Neuronal stem cell (in vitro differentiated cells): ENCODE results near the gene SNRK.

Experiments used
- DNase-seq: peaks from one replicate; pipeline ENCODE4 v3.0.0-alpha.2; 2013; ENCODE audit warnings: low spot score
- H2AFZ ChIP-seq: one replicate; pipeline ENCODE4 v1.6.1; 2013; ENCODE audit warnings: mild to moderate bottlenecking, low read length, inconsistent platforms
- H2AK5ac ChIP-seq: 2 replicates; pipeline ENCODE4 v1.6.1; 2013; ENCODE audit warnings: low read depth, mild to moderate bottlenecking, inconsistent platforms, low read length, moderate library complexity, mixed read lengths
- H2BK120ac ChIP-seq: 2 replicates; pipeline ENCODE4 v1.6.1; 2013; ENCODE audit warnings: low read depth, mild to moderate bottlenecking, inconsistent platforms, low read length, moderate library complexity, mixed read lengths
- H2BK12ac ChIP-seq: one replicate; pipeline ENCODE4 v1.6.1; 2013; ENCODE audit warnings: low read length, inconsistent platforms
- H2BK15ac ChIP-seq: 2 replicates; pipeline ENCODE4 v1.6.1; 2013; ENCODE audit warnings: mild to moderate bottlenecking, low read length, inconsistent platforms, mixed read lengths
- H2BK5ac ChIP-seq: one replicate; pipeline ENCODE4 v1.6.1; 2013; ENCODE audit warnings: inconsistent platforms, mild to moderate bottlenecking, low read length, moderate library complexity
- H3K14ac ChIP-seq: one replicate; pipeline ENCODE4 v1.6.1; 2013; ENCODE audit warnings: low read length, inconsistent platforms
- H3K18ac ChIP-seq: 2 replicates; pipeline ENCODE4 v1.6.1; 2013; ENCODE audit warnings: low read length, inconsistent platforms
- H3K23ac ChIP-seq: 2 replicates; pipeline ENCODE4 v1.6.1; 2013; ENCODE audit warnings: low read depth, mild to moderate bottlenecking, mixed read lengths, low read length, inconsistent platforms; ENCODE audit not compliant: poor library complexity
- H3K27ac ChIP-seq: replicated peaks from 3 replicates; pipeline ENCODE4 v1.5.1; 2013; ENCODE audit warnings: low read length, inconsistent platforms
- H3K27me3 ChIP-seq, 3 experiments: 2 replicates each; pipeline ENCODE4 v1.6.1; 2013; ENCODE audit warnings: low read length in 3 of 3, mild to moderate bottlenecking in 2 of 3, inconsistent platforms in 1 of 3, low read depth in 1 of 3, mixed read lengths in 1 of 3, moderate library complexity in 1 of 3; ENCODE audit not compliant: control insufficient read depth in 3 of 3, insufficient read depth in 3 of 3
- H3K36me3 ChIP-seq, 2 donors: replicated peaks in 1 of 2; 2 replicates each; pipeline ENCODE4 v1.6.1; 2013; ENCODE audit warnings: low read length in 2 of 2; ENCODE audit not compliant: control insufficient read depth in 2 of 2, insufficient read depth in 2 of 2
- H3K4ac ChIP-seq: 2 replicates; pipeline ENCODE4 v1.6.1; 2013; ENCODE audit warnings: inconsistent platforms, mild to moderate bottlenecking, low read length, moderate library complexity
- H3K4me1 ChIP-seq, 2 donors: 1 replicate in 1 of 2; 2 replicates in 1 of 2; pipeline ENCODE4 v1.6.1; 2013; ENCODE audit warnings: low read length in 2 of 2, low read depth in 1 of 2; ENCODE audit not compliant: control insufficient read depth in 2 of 2, insufficient read depth in 1 of 2
- H3K4me2 ChIP-seq: one replicate; pipeline ENCODE4 v1.6.1; 2013; ENCODE audit warnings: mild to moderate bottlenecking, low read length, inconsistent platforms; ENCODE audit not compliant: insufficient read depth, poor library complexity, severe bottlenecking
- H3K4me3 ChIP-seq, 2 donors: 2 replicates each; pipeline ENCODE4 v1.5.1; 2013; ENCODE audit warnings: low read length in 2 of 2, mild to moderate bottlenecking in 2 of 2, inconsistent platforms in 1 of 2, moderate library complexity in 1 of 2
- H3K79me1 ChIP-seq: one replicate; pipeline ENCODE4 v1.6.1; 2013; ENCODE audit warnings: low read depth, mild to moderate bottlenecking, inconsistent platforms, low read length, moderate library complexity
- H3K9ac ChIP-seq: one replicate; pipeline ENCODE4 v1.6.1; 2013; ENCODE audit warnings: mild to moderate bottlenecking, low read depth, low read length, inconsistent platforms; ENCODE audit not compliant: poor library complexity
- H3K9me3 ChIP-seq, 2 donors: replicated peaks in 1 of 2; 2 replicates each; pipeline versions ENCODE3 to v1.6.1; 2013; ENCODE audit warnings: low read length in 2 of 2, mild to moderate bottlenecking in 2 of 2, inconsistent platforms in 1 of 2, low read depth in 1 of 2, mixed read lengths in 1 of 2, moderate library complexity in 1 of 2; ENCODE audit not compliant: control insufficient read depth in 2 of 2, insufficient read depth in 1 of 2
- H4K8ac ChIP-seq: one replicate; pipeline ENCODE4 v1.6.1; 2013; ENCODE audit warnings: low read depth, mild to moderate bottlenecking, inconsistent platforms, low read length, moderate library complexity
- H4K91ac ChIP-seq: one replicate; pipeline ENCODE4 v1.6.1; 2013; ENCODE audit warnings: low read length, low read depth, mild to moderate bottlenecking, inconsistent platforms; ENCODE audit not compliant: poor library complexity
- WGBS, 2 donors: extraction: QIAGEN DNeasy Blood & Tissue Kit; methylation state at CpG; one replicate each; pipeline ENCODE4 v1.1.7; 2013; ENCODE audit warnings: missing lambda C conversion rate in 2 of 2, mixed read lengths in 1 of 2; ENCODE audit not compliant: insufficient read length in 2 of 2, insufficient replicate concordance in 1 of 2; ENCODE audit errors: extremely low coverage in 2 of 2; 5-methylcytosine and 5-hydroxymethylcytosine counted together

The SNRK gene

GRCh38 chr3:43248185-43248583, 38.2 kb upstream of the SNRK start:
- no peak overlapping the region for H3K4ac ChIP-seq
- no peak for DNase-seq
- H3K79me1 ChIP-seq, result no peaks in the 10 kb centered on the region
- no peaks in the 10 kb centered on the region for H3K36me3 ChIP-seq
- H3K4me2 ChIP-seq, result no peak overlapping the region
- no peak overlapping the region for H3K27ac ChIP-seq
- H3K4me3 ChIP-seq, result no peak overlapping the region
- no peak overlapping the region for H3K23ac ChIP-seq
- H2AFZ ChIP-seq, result no peak overlapping the region
- H3K18ac ChIP-seq, result no peak overlapping the region
- no peak overlapping the region for H4K8ac ChIP-seq
- no peak overlapping the region for H2BK15ac ChIP-seq
- no peak overlapping the region for H3K14ac ChIP-seq
- H3K9me3 ChIP-seq, result peaks cover 0 to 2% of the 10 kb centered on the region in 2 donors
- H4K91ac ChIP-seq, result no peak overlapping the region
- no peak overlapping the region for H2BK5ac ChIP-seq
- no peak overlapping the region for H2AK5ac ChIP-seq
- no peaks in the 10 kb centered on the region for H3K27me3 ChIP-seq
- no peak overlapping the region for H2BK120ac ChIP-seq
- H3K9ac ChIP-seq, result no peak overlapping the region
- H2BK12ac ChIP-seq, result no peak overlapping the region
- peaks cover 9 to 13% of the 10 kb centered on the region in 2 donors for H3K4me1 ChIP-seq
- no CpG with 5 or more reads among the region's 2 CpGs for WGBS, 2 donors

GRCh38 chr3:43248973-43249372, 37.4 kb upstream of the SNRK start:
- Histone ChIP-seq H3K18ac (no peak overlapping the region), H4K91ac (no peak overlapping the region), H2AK5ac (no peak overlapping the region), H2BK12ac (no peak overlapping the region), H3K27me3 (no peaks in the 10 kb centered on the region), H3K23ac (no peak overlapping the region), H3K27ac (no peak overlapping the region), H2BK5ac (no peak overlapping the region), H3K36me3 (no peaks in the 10 kb centered on the region), H3K4me2 (no peak overlapping the region), H3K4me3 (no peak overlapping the region), H3K9me3 (peaks cover 0 to 1% of the 10 kb centered on the region in 2 donors), H3K9ac (no peak overlapping the region), H3K4ac (no peak overlapping the region), H2BK15ac (no peak overlapping the region), H2BK120ac (no peak overlapping the region), H3K79me1 (no peaks in the 10 kb centered on the region), H2AFZ (no peak overlapping the region), H3K4me1 (peaks cover 9 to 13% of the 10 kb centered on the region in 2 donors), H3K14ac (no peak overlapping the region), H4K8ac (no peak overlapping the region)
- no CpG with 5 or more reads among the region's 2 CpGs for WGBS, 2 donors
- DNase-seq, result no peak

GRCh38 chr3:43249405-43249804, 36.9 kb upstream of the SNRK start:
- Histone ChIP-seq H2BK120ac (no peak overlapping the region), H3K4ac (no peak overlapping the region), H2BK12ac (no peak overlapping the region), H3K9ac (no peak overlapping the region), H3K36me3 (no peaks in the 10 kb centered on the region), H4K91ac (no peak overlapping the region), H3K4me1 (peaks cover 11 to 13% of the 10 kb centered on the region in 2 donors), H2AK5ac (no peak overlapping the region), H2BK15ac (no peak overlapping the region), H2AFZ (no peak overlapping the region), H2BK5ac (no peak overlapping the region), H3K4me2 (no peak overlapping the region), H4K8ac (no peak overlapping the region), H3K27me3 (no peaks in the 10 kb centered on the region), H3K79me1 (no peaks in the 10 kb centered on the region), H3K18ac (no peak overlapping the region), H3K14ac (no peak overlapping the region), H3K9me3 (no peaks in the 10 kb centered on the region), H3K27ac (no peak overlapping the region), H3K23ac (no peak overlapping the region), H3K4me3 (no peak overlapping the region)
- DNase-seq, result no peak

GRCh38 chr3:43253294-43253693, 33.0 kb upstream of the SNRK start:
- Histone ChIP-seq H3K27me3 (no peaks in the 10 kb centered on the region), H3K4me3 (no peak overlapping the region), H3K4ac (no peak overlapping the region), H3K4me1 (peaks cover 0 to 2% of the 10 kb centered on the region in 2 donors), H3K9me3 (no peaks in the 10 kb centered on the region), H2BK15ac (no peak overlapping the region), H3K18ac (no peak overlapping the region), H2AFZ (no peak overlapping the region), H3K9ac (no peak overlapping the region), H3K14ac (no peak overlapping the region), H2BK5ac (no peak overlapping the region), H2BK12ac (no peak overlapping the region), H4K91ac (no peak overlapping the region), H3K79me1 (no peaks in the 10 kb centered on the region), H3K36me3 (no peaks in the 10 kb centered on the region), H3K4me2 (no peak overlapping the region), H4K8ac (no peak overlapping the region), H3K27ac (no peak overlapping the region), H3K23ac (no peak overlapping the region), H2AK5ac (no peak overlapping the region), H2BK120ac (no peak overlapping the region)
- WGBS, 2 donors, result no CpG with 5 or more reads among the region's 4 CpGs
- no peak for DNase-seq
